HEK293T (cell line): ENCODE results near the gene CTCFL.

ENCODE experiments used
- BHLHE40 ChIP-seq: fragments of 450-650 bp; IDR thresholded peaks from 2 replicates; pipeline ENCODE4 v1.6.1; 2016; ENCODE audit warnings: mild to moderate bottlenecking, moderate library complexity, borderline replicate concordance
- FOXA1 ChIP-seq: fragments of 450-650 bp; IDR thresholded peaks from 2 replicates; pipeline ENCODE4 v1.6.1; 2016; ENCODE audit warnings: mild to moderate bottlenecking
- FOXK2 ChIP-seq: fragments of 450-650 bp; IDR thresholded peaks from 2 replicates; pipeline ENCODE4 v1.6.1; 2016; ENCODE audit warnings: mild to moderate bottlenecking
- FOXM1 ChIP-seq: fragments of 450-650 bp; IDR thresholded peaks from 2 replicates; pipeline ENCODE4 v1.6.1; 2017; ENCODE audit warnings: mild to moderate bottlenecking, borderline replicate concordance
- PKNOX1 ChIP-seq: fragments of 450-650 bp; IDR thresholded peaks from 2 replicates; pipeline ENCODE4 v1.6.1; 2016
- SP1 ChIP-seq: fragments of 450-650 bp; IDR thresholded peaks from 2 replicates; pipeline ENCODE4 v1.6.1; 2017
- SUZ12 ChIP-seq: fragments of 450-650 bp; IDR thresholded peaks from 2 replicates; pipeline ENCODE4 v1.6.1; 2016; ENCODE audit warnings: mild to moderate bottlenecking
- TARDBP ChIP-seq: fragments of 450-650 bp; IDR thresholded peaks from 2 replicates; pipeline ENCODE4 v1.6.1; 2016
- ZNF384 ChIP-seq: fragments of 450-650 bp; IDR thresholded peaks from 2 replicates; pipeline ENCODE4 v1.6.1; 2016

GRCh38 chr20:57505979-57506378 lies 19.0 kb downstream of the CTCFL start:
- TF ChIP-seq FOXM1 = no peak
- no peak for TF ChIP-seq PKNOX1
- no peak for TF ChIP-seq SUZ12
- no peak for TF ChIP-seq FOXK2
- TF ChIP-seq SP1 = no peak
- no peak for TF ChIP-seq TARDBP
- no peak for TF ChIP-seq FOXA1
- TF ChIP-seq BHLHE40 = no peak
- TF ChIP-seq ZNF384 = no peak
